Ovary (tissue), 9 donors: ENCODE results near the gene NMT1. TPM values are rescaled to one million over a fixed set of nuclear protein-coding genes. Genes with fewer than 3 reads are reported as not detected.

ENCODE experiments used
- DNase-seq, 5 donors: peaks; one replicate each; pipeline ENCODE4 v3.0.0-alpha.2; 2019 to 2020
- H3K27ac ChIP-seq, 2 donors: fragments of 200-600 bp; one replicate each; pipeline versions ENCODE4 v1.5.1 to v1.8.0; 2019 to 2022
- H3K27me3 ChIP-seq: fragments of 200-600 bp; one replicate; pipeline ENCODE4 v1.8.0; 2022
- H3K36me3 ChIP-seq: fragments of 200-600 bp; sonication (generic); one replicate; pipeline ENCODE4 v1.5.1; 2019
- H3K4me1 ChIP-seq: one replicate; pipeline ENCODE4 v1.8.1; 2013; ENCODE audit warnings: mild to moderate bottlenecking, moderate library complexity; ENCODE audit not compliant: insufficient read depth
- H3K4me3 ChIP-seq: fragments of 200-600 bp; sonication (generic); one replicate; pipeline ENCODE4 v1.5.1; 2017
- H3K9me3 ChIP-seq, 2 donors: fragments of 200-600 bp in 1 of 2; sonication (generic) in 1 of 2; one replicate each; pipeline versions ENCODE4 v1.5.1 to v1.8.1; 2013 to 2019; ENCODE audit warnings: mild to moderate bottlenecking in 1 of 2, moderate library complexity in 1 of 2
- EP300 ChIP-seq: sonication (generic); formaldehyde crosslinking; IDR thresholded peaks from one replicate; pipeline ENCODE4 v1.6.1; 2017; ENCODE audit warnings: antibody characterized with exemption
- POLR2A ChIP-seq: fragments of 450-650 bp; IDR thresholded peaks from one replicate; pipeline ENCODE4 v1.6.1; 2017; ENCODE audit warnings: antibody characterized with exemption, mild to moderate bottlenecking, moderate library complexity
- WGBS, 3 donors: extraction: QIAGEN DNeasy Blood & Tissue Kit in 1 of 3; methylation state at CpG; one replicate each; pipeline versions ENCODE4 v1.1.5 to v1.1.7; 2013 to 2017; 5-methylcytosine and 5-hydroxymethylcytosine counted together
- intact Hi-C, 4 donors: fragments of 100-400 bp; cut with DNase I; formaldehyde crosslinking; loops; one replicate each; pipeline versions ENCODE4 v1.11.0 to v1.15.1; 2022 to 2023
- polyA plus RNA-seq, 2 donors: library from polyadenylated mRNA; stranded (reverse); fragments of 200-250 nt in 1 of 2; fragments of 350-450 nt in 1 of 2; fragmentation: Illumina TruSeq in 1 of 2; extraction: RNeasy Lipid Tissue Mini Kit (QIAGEN cat#74804) in 1 of 2; gene quantifications; one replicate each; pipeline ENCODE4 v1.2.3, GENCODE V29; 2013 to 2014
- total RNA-seq, 7 donors: library from RNA; depleted of rRNA in 2 of 7; stranded (reverse); fragments of >200 nt in 2 of 7; fragmentation: NEBNext Ultra II Directional in 3 of 7; extraction: Animal tissue kit (Norgen Biotek cat#: 25700) in 3 of 7; gene quantifications; one replicate each; pipeline versions ENCODE4 v1.1.0 to v1.2.4, GENCODE V29; 2016 to 2023
- TF ChIP-seq, protein P1 (sequence below), 3 donors: fragments of 450-650 bp in 2 of 3; fragments of 200-600 bp in 1 of 3; IDR thresholded peaks; one replicate each; pipeline versions ENCODE4 v1.5.1 to v1.8.0; 2016 to 2022; ENCODE audit warnings: antibody characterized with exemption in 3 of 3, mild to moderate bottlenecking in 1 of 3
- donor health status: DM: no; HTN: no; CAD: no; lungs with moderate emphysema.
- donor health status: DM: no; HTN: no; CAD: no.
- donor health status: Bipolar disorder and iron deficiency.
- donor health status: DM: yes; HTN: yes; CAD: no.
- donor health status: DM: no; HTN: no; CAD: no.
- donor health status: DM: yes; HTN: yes; CAD: no.

NMT1 gene
- total and polyA plus RNA-seq, 9 donors: 23.0 to 91.4 (median 76.2) TPM

DNA sequence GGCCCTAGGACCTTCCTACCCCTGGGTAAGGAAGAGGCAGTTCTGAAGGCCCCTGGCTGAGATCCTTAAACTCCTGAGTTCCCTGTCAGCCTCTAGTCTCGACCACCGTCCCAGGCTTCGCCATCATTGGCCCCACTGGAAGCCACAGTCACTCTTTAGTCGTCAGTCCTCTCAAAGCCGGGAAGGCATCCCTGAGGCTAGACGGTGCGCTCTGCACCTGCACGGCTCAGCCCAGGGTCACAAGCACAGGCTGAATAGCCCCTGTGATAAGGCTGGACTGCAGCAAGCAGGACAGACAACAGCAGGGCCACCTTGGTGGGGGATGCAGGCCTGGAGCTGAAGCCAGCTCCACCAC is 83.9 kb downstream of the NMT1 start:
- intact Hi-C loops: no loop called here
- H3K4me1 ChIP-seq: peaks cover 9% of the 10 kb centered on the region
- H3K27me3 ChIP-seq: no peaks in the 10 kb centered on the region
- no peak for DNase-seq
- 70 to 73% (median 72%) methylated on average over 8 of the region's 8 CpGs for WGBS, 3 donors
- no peaks in the 10 kb centered on the region for H3K36me3 ChIP-seq
- TF ChIP-seq EP300 (no peak), POLR2A (no peak)
- TF ChIP-seq, protein P1, sequence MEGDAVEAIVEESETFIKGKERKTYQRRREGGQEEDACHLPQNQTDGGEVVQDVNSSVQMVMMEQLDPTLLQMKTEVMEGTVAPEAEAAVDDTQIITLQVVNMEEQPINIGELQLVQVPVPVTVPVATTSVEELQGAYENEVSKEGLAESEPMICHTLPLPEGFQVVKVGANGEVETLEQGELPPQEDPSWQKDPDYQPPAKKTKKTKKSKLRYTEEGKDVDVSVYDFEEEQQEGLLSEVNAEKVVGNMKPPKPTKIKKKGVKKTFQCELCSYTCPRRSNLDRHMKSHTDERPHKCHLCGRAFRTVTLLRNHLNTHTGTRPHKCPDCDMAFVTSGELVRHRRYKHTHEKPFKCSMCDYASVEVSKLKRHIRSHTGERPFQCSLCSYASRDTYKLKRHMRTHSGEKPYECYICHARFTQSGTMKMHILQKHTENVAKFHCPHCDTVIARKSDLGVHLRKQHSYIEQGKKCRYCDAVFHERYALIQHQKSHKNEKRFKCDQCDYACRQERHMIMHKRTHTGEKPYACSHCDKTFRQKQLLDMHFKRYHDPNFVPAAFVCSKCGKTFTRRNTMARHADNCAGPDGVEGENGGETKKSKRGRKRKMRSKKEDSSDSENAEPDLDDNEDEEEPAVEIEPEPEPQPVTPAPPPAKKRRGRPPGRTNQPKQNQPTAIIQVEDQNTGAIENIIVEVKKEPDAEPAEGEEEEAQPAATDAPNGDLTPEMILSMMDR (IDR thresholded peaks at IDR 0.05): no peak
- H3K4me3 ChIP-seq: peak overlapping the region; percentile 47
- peak overlapping the region; percentile 89 to 98 for H3K27ac ChIP-seq
- no peaks in the 10 kb centered on the region for H3K9me3 ChIP-seq

DNA sequence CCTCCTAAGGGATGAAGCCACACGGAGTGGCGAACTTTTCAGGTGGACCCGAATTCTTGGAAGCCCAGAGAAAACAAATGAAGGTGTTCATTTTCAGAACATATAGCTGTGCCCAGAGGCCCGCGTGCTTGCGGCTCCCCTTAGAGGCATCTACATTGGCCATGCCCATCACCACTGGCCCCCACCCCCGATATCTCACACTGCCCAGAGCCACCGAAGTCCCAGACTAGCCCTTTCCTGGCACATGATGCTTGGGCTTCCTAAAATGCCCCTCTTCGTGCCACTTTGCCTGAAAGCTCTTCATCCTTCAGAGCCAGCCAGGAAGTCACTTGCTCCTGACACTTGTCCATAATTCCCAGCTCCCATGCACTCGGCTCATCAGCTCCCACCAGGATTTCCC is 85.0 kb downstream of the NMT1 start:
- H3K36me3 ChIP-seq: no peaks in the 10 kb centered on the region
- H3K4me3 ChIP-seq: no peak overlapping the region
- no peak overlapping the region for H3K27ac ChIP-seq
- 83 to 93% (median 87%) methylated on average over 10 of the region's 10 CpGs for WGBS, 3 donors
- H3K9me3 ChIP-seq: no peaks in the 10 kb centered on the region
- H3K27me3 ChIP-seq: no peaks in the 10 kb centered on the region
- TF ChIP-seq, protein P1 (IDR thresholded peaks at IDR 0.05): no peak
- TF ChIP-seq POLR2A (no peak), EP300 (no peak)
- DNase-seq: peak in 3 of 5 donors; percentile 52 to 55 (median 54)
- peaks cover 9% of the 10 kb centered on the region for H3K4me1 ChIP-seq
- intact Hi-C loops: no loop called here

DNA sequence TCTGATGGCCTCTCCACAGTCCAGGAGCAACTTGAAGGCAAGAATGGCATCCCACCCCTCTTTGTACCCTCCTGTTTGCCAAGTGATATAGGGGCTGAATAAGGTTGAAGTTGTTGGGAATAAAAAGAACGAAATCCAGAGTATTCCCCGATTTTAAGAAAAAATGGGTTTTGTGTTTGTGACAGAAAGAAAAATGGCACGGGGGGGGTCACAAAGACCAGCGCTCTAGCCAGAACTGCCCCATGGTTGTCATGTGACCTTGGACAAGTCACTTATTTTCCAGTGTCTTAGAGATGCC is 85.4 kb downstream of the NMT1 start:
- H3K4me3 ChIP-seq: peak overlapping the region; percentile 76
- H3K27me3 ChIP-seq: no peaks in the 10 kb centered on the region
- DNase-seq: no peak
- WGBS, 3 donors: 58 to 64% (median 60%) methylated on average over 4 of the region's 4 CpGs
- peaks cover 11% of the 10 kb centered on the region for H3K4me1 ChIP-seq
- TF ChIP-seq EP300 (no peak), POLR2A (no peak)
- TF ChIP-seq, protein P1 (IDR thresholded peaks at IDR 0.05): no peak
- H3K36me3 ChIP-seq: no peaks in the 10 kb centered on the region
- peak overlapping the region; percentile 95 to 97 for H3K27ac ChIP-seq
- H3K9me3 ChIP-seq: no peaks in the 10 kb centered on the region
- intact Hi-C loops: no loop called here

DNA sequence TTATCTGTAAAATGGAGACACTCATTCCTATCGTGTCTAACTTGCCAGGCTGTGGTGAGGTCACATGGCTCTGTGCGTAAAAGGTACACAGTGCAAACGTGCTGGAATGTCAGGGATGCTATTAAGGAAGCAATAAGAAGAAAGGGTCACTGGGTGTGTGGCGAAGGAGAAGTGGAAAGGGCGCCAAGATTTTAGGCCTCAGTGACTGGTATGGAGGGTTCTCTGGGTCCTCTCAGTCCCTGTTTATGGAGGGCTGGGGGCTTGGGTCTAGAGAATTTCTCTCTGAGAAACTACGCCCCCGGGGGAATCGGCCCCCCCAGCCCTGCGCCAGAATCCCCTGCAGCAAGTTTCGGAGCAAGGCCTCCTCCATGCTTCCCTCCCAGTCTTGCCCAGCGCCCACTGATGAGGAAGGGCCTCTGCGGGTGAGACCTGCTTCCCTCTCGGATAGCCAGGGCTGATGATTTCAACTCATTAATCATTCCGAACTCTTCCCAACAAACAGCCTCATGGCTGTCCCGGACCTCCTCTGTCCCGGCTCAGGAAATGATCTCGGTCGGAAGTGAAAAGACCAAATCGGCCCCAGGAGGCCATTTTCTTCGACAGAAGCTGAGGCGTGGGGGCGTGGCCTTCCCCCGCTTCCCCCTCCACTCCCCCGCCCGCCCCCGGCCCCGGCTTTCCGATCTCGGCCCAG is 85.9 kb downstream of the NMT1 start:
- TF ChIP-seq, protein P1 (IDR thresholded peaks at IDR 0.05): no peak
- no peak for TF ChIP-seq EP300
- no peaks in the 10 kb centered on the region for H3K9me3 ChIP-seq
- H3K27ac ChIP-seq: peak overlapping the region; percentile 95 to 97
- peak; percentile 48 to 75 (median 72) for DNase-seq
- no peaks in the 10 kb centered on the region for H3K27me3 ChIP-seq
- peaks cover 13% of the 10 kb centered on the region for H3K4me1 ChIP-seq
- H3K4me3 ChIP-seq: peak overlapping the region; percentile 76
- H3K36me3 ChIP-seq: no peaks in the 10 kb centered on the region
- intact Hi-C loops: no loop called here
- WGBS, 3 donors: 5 to 6% (median 5%) methylated on average over 24 to 29 of the region's 29 CpGs
